Fibroblast of mammary gland (primary cell): ENCODE data around the gene SEC16A.

Experiments used
- DNase-seq: peaks from one replicate; pipeline ENCODE4 v3.0.0-alpha.2; 2010; ENCODE audit warnings: low read depth
- H3K4me3 ChIP-seq: 2 replicates; pipeline ENCODE4 v1.5.1; 2011; ENCODE audit warnings: low read depth, mild to moderate bottlenecking, low read length, moderate library complexity; ENCODE audit not compliant: control insufficient read depth
- CTCF ChIP-seq: conservative IDR thresholded peaks from 2 replicates; pipeline ENCODE4 v1.5.1; 2011; ENCODE audit warnings: low read depth, low read length, inconsistent platforms; ENCODE audit not compliant: control insufficient read depth, insufficient read depth

The SEC16A gene

GRCh38 chr9:136438548-136439480, 44.0 kb downstream of the SEC16A start:
- no peak for DNase-seq
- H3K4me3 ChIP-seq, result peak overlapping the region; percentile 65
- no peak for TF ChIP-seq CTCF

GRCh38 chr9:136437839-136438547, 44.8 kb downstream of the SEC16A start:
- no peak for TF ChIP-seq CTCF
- DNase-seq, result peak; percentile 48
- H3K4me3 ChIP-seq, result peak overlapping the region; percentile 65

GRCh38 chr9:136437430-136437829, 45.4 kb downstream of the SEC16A start:
- H3K4me3 ChIP-seq, result peak overlapping the region; percentile 65
- peak; percentile 64 for DNase-seq
- no peak for TF ChIP-seq CTCF

GRCh38 chr9:136436055-136436634, 46.7 kb downstream of the SEC16A start:
- H3K4me3 ChIP-seq, result no peak overlapping the region
- DNase-seq, result no peak
- TF ChIP-seq CTCF, result no peak

- no peak overlapping the region for H3K4me3 ChIP-seq
- TF ChIP-seq CTCF, result no peak
- no peak for DNase-seq
These were observed 48.2 kb downstream of the SEC16A start for GRCh38 chr9:136434580-136435169.

GRCh38 chr9:136433849-136434579, 48.8 kb downstream of the SEC16A start:
- TF ChIP-seq CTCF, result no peak
- DNase-seq, result no peak
- no peak overlapping the region for H3K4me3 ChIP-seq
